NK-92 (cell line): ENCODE data around the gene AUTS2.

Source experiments
- DNase-seq: peaks from one replicate; lab custom pipeline; 2025; ENCODE audit not compliant: unreplicated experiment; lab: John Stamatoyannopoulos, UW

The AUTS2 gene

GRCh38 chr7:70152313-70152712, 554.0 kb downstream of the AUTS2 start:
- DNase-seq = no peak

GRCh38 chr7:70153933-70154332, 555.7 kb downstream of the AUTS2 start:
- DNase-seq = no peak

DNA sequence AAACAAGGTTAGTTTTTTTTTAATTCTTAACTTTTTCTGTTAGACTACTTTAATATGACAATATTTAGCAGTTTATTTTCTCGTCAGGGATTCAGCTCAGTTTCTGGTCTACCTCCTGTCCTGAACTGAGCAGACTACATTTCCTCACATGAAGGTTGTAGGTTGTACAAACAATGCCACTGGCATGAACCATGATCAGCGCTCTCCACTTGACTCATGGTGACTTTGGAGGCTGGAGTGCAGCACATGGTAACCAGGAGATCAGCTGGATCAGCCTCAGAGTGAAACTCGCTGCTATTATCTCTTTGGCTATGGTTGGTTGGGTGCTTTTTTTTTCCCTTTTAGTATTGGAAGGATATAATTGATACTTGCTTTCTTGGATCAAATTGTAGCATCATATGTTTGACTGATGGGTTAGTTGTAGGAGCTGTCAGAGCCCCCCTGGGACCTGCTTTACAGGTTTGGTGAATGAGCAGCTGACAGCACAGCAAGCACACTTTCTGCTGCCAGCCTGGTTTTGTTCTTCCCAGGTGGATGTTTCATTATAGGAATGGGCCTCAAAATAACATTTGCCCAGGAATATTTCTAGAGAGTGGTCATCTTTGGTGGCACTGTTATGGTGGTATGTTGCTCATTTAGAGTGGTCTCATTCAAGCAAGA, 556.4 kb downstream of the AUTS2 start:
- DNase-seq = no peak

DNA sequence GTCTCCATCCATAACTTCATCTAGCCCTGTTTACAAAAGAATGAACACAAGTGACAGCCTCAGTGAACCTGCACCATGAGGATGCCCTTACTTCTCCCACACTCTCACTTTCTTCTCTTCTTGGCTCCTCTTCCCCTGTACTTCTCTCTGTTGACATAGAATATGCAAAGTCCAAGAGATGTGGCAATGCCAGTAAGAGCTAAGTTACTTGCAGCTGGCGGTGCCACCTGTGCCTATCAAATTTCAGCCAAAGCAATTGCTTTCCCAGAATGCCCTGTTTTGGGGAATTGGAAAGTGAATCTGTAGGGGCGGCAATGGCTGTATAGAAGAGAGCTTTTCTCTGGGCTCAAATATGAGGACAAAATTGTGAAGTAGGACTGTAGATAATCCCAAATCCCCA, 557.8 kb downstream of the AUTS2 start:
- DNase-seq = no peak

DNA sequence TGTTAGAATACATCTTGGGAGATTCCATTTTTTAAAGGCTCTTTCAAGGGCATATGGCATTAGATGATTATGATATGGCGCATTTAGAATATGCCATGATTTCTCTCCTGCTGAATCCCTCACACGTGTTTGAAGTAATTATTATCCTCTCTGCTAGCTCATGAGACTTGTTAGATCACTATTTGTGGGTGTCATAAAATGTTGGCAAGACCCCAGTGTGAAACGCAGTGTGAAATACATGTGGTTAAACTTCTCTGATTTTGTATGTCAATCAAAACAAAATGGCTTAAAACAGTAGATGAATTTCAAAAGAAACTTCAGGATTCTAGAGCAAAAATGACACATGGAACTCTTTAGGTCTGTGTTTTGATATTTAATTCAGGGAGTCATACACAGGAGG, 560.8 kb downstream of the AUTS2 start:
- no peak for DNase-seq

DNA sequence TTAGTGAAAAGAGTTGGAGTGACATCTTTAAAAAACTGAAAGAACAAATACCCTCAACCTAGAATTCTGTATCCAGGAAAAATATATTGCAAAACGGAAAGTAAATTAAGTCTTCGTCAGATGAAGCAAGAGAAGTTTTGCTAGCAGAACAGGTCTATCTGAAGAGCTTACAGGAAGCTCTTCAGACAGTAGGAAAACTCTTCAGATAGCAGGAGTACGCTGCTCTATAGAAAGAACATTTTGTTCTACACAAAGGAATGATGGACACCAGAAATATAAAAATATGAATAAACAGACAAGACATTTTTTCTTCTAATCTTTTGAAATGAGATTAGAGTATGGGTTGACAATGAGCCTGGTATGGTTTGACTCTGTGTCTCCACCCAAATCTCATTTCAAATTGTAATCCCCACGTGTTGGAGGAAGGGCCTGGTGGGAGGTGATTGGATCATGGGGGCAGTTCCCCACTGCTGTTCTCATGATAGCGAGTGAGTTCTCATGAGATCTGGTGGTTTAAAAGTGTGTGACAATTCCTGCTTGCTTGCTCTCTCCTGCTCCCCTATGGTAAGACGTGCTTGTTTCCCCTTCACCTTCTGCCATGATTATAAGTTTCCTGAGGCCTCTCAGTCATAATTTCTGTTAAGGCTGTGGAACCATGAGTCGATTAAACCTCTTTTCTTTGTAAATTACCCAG, 567.3 kb downstream of the AUTS2 start:
- no peak for DNase-seq

DNA sequence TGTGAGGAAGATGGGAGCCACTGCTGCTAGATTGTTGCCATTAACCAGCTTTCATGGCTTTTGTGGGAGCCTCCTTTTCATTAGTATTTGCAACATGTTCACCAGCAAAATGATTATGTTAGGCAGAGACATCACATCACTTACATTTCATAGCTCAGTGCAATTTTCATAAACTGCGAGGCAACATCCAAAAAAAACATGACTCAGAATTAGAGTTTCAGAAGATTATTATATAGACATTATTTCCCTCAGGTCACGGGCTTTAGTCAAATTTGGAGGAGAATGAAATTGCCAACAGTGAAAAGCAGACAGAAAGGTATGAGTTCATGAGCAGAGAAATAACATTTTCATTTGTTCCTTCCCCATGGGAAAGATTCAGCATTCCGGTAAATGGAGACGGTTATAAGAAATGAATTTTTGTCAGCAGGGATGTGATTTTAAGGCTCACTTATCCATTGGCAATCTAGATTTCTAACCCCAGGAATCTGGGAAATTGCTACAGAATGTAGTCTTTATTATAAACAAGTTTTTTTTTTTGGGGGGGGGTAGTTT, 573.2 kb downstream of the AUTS2 start:
- no peak for DNase-seq

GRCh38 chr7:70177166-70177565, 578.9 kb downstream of the AUTS2 start:
- no peak for DNase-seq

- no peak for DNase-seq
Measured at GRCh38 chr7:70178211-70178610, 579.9 kb downstream of the AUTS2 start.

DNA sequence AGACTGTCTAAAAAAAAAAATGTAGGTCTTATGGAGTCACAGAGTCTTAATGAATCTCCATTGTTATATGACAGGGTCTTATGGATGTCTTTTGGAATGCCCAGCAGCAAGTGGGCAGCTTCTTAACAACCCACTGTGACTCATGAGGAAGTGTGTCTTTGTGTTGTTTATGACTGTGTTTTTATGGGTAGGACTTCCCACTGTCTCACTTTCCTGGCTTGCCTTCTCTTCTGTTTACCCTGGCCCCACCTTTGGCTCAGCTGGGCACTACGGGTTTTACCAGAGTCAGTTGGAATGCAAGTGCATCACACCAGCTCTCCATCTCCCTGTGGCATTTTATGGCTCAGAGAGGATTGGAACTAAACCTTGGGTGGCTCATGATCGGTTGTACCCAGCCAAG, 580.5 kb downstream of the AUTS2 start:
- no peak for DNase-seq

DNA sequence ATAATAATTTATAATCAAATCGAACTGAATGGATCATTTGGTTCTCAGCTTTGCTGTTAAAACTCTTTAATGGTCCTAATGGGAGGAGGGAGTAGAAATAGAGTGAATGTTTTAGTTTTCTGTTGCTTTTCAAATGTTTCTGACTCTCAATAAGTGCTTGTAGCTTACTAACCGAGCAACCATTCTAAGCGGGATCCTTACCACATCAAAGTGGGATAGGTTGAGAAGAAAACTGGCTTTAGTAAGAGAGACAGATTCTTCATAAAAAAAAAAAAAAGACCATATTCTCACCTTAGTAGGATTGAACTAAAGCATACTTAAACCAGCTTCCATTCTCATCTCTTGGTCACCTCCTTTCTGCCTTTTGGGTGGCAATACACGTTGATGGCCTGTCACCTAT, 584.2 kb downstream of the AUTS2 start:
- DNase-seq = no peak

DNA sequence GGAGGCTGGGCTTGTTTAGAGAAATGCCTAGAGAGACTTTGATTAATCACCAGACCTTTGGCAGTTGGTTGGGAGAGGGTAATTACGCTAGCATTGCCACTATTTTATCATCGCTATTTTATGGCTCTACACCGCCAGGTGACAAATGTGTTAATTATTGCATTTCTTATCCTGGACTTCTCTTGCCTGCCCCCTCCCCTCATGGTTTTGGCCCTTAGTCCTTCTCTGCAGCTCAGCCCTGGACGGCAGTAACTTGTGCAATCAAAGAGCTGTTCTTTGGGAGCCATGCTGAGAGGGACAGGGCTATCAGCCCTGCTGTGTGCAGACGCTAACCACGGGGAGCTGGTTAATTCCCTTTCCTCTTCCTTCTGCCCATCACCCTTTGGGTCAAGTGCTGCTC, 585.0 kb downstream of the AUTS2 start:
- DNase-seq = no peak

DNA sequence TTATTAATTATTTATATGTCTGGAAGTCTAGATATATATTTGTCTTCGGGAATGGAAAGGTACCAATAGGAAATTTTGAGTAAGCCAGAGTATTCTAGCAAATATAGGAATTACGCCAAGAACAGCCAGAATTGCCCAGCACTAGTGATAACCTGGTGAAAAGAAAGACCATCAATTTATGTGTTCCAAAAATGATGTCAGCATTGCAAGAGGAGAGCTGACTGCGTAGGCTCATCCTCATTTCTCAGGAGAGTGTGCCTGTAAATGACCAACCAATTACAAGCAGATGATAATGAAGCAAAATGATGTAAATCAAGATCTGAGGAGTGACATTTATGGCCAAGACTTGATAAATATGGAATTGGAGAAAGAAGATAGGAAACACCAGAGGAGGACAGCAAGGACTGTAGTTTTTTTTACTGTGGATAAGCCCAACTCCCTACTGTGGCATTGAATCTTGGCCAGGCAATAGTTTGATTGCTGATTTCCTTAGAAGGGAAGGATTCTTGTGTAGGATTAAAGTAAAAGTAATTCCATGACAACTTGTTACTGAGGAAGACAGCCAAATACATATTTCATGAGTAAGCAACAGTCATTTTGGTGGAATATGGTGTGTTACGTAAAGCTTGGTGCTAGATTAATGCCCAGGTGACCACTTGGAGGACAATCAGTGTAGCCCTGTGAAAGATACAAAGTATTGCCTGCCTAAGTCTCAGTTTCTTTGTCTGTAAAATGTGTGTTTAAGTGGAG, 590.8 kb downstream of the AUTS2 start:
- DNase-seq = no peak

DNA sequence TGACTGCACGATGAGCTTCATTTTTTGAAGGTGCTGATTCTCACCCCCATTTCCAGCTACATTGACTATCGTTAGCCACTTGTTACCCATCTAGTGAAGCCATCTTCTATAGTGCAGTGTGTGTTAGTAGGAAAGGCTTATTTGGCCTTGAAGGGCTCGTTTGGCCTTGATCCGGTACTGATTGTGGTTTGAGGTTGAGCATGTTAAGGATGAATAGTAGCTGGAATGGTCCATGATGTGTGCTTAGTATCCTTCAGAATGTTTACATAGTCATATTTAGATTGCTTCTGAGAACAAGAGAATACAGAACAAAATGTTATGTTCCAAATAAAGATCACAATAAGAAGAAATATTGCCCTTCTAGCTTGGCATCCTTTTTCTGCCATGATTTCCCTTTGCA, 591.5 kb downstream of the AUTS2 start:
- DNase-seq = no peak

DNA sequence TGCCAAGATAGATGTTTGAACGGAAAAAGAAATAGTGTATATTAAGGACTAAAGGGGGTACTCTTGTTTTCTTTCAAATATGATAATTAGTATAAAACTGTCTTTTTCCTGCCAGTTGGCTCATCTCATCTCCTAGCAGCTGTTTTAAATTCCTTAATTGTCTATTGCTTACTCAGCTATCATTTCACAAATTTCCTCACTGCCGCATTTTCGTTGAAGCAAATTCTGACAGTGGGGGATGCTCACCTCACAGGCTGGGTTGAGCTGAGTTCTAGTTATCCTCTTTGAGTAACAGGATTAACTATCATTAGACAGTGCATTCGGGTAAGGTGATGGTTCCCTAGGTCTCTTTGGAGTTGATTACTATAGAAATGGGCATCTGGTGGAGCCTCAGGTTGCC, 592.0 kb downstream of the AUTS2 start:
- no peak for DNase-seq

GRCh38 chr7:70193514-70193913, 595.2 kb downstream of the AUTS2 start:
- no peak for DNase-seq

DNA sequence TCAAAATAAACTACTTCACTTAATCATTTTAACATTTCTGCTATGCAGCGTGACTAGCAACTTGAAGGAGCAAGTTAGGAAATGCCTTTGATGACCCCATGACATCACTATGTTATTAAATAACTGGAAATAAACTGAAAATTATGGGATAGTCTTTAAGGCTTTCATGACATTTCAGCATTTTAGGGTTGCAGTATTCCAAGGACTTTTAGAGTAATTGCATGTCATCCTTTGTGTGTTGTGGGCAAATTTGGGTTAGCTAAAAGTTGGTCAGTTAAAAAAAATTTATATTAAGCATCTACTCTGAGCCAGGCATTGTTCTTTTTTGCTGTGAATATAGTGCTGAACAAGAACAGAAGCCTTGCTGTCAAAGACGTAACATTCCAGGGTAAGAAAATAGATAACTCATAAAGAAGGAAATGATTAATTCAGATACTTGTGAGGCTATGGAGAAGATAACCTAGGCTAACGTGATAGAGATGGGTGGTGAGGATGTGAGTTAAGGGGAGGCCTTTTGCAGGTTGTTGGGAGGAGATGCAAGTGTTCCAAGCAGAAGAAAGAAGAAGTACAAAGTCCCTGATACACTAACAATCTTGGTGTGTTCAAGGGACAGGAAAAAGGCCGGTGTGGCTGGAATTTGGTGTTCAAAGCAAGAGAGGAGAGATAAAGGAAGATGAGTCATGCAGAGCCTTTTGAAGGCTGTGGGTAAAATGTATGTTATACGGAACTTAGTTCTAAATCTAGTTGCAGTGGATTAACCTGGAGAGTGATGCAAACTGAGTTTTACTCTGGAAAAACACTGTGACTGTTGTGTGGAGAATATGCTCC, 610.2 kb downstream of the AUTS2 start:
- no peak for DNase-seq

GRCh38 chr7:70210200-70210935, 612.1 kb downstream of the AUTS2 start:
- no peak for DNase-seq

DNA sequence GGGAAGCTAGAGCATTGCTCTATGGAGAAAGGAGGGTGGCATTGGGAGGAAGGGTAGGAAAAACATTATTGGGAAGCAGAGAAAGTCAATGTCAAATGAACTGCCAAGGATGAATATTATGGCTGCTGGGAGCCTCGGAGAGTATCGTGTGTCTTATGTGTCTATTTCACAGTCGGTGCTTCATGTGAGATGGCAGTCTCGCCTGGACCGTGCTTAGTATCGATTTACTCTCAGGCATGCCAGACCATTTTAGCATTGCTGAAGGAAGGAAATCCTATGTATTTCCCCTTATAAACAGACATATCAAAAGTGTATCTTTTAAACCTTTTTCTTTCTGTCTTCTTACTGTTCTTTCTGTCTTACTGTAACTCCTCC, 612.6 kb downstream of the AUTS2 start:
- no peak for DNase-seq

GRCh38 chr7:70212281-70212680, 614.0 kb downstream of the AUTS2 start:
- DNase-seq = no peak
